Measurements from ENCODE around the gene ATPAF2. TPM values are rescaled to one million over a fixed set of nuclear protein-coding genes. Genes with fewer than 3 reads are reported as not detected.

Gene ATPAF2
- total and polyA plus RNA-seq, 10 of the 15 experiments (the other 5 are each of a cell fraction or from before 2014, with no cell fraction given), result 6.5 to 33.0 (median 26.5) TPM

- DNase-seq (ENCODE audit: low read depth, low spot score) (peak; percentile 67), ATAC-seq (peak; percentile 89), FAIRE-seq (peak; percentile 81)
- H3K79me2 ChIP-seq (ENCODE audit: control insufficient read depth, insufficient read depth, low read length), result peaks cover 15% of the 10 kb centered on the region
- in situ Hi-C loops (cut with MboI), result loop anchor here (5.0 kb wide), 3 partner anchors 141 to 356 kb away; no protein-coding TSS in a partner anchor
- CTCF ChIA-PET, result interaction anchor here (0.6 to 5.2 kb wide), 41 partner anchors 8 to 537 kb away, joined by 3 to 73 read pairs (median 5); partner anchors contain the start of gene RAI1
- no TSS peak for BruUV-seq (replicated peaks)
- RAD21 ChIA-PET (ENCODE audit: unreplicated experiment), result interaction anchor here (0.5 to 3.2 kb wide), 30 partner anchors 8 to 392 kb away, joined by 3 to 14 read pairs (median 5); partner anchors contain the start of genes DRC3, DRG2, LLGL1 and SREBF1
- peaks cover 16% of the 10 kb centered on the region for H3K4me1 ChIP-seq (ENCODE audit: control insufficient read depth, insufficient read depth, low read length)
- H2AFZ ChIP-seq (ENCODE audit: control insufficient read depth, low read depth, low read length), result no peak overlapping the region
- POLR2A ChIA-PET, result interaction anchor here (1.0 to 1.5 kb wide), 4 partner anchors 61 to 351 kb away, joined by 3 to 8 read pairs (median 3); partner anchors contain the start of genes DRC3 and TOM1L2
- no peak overlapping the region for H3K9ac ChIP-seq (ENCODE audit: control insufficient read depth, insufficient read depth, low read length)
- no peaks in the 10 kb centered on the region for H3K9me3 ChIP-seq (replicated peaks; ENCODE audit: control insufficient read depth, insufficient read depth, low read length)
- H4K20me1 ChIP-seq (ENCODE audit: control insufficient read depth, insufficient read depth), result no peaks in the 10 kb centered on the region
- no peak overlapping the region for H3K4me2 ChIP-seq (ENCODE audit: control insufficient read depth, insufficient read depth)
- H3K36me3 ChIP-seq (ENCODE audit: control insufficient read depth in 2 of 2, insufficient read depth in 2 of 2, low read length in 1 of 2), result no peaks in the 10 kb centered on the region
- intact Hi-C loops (cut with micrococcal nuclease; ENCODE audit: unreplicated experiment), result loop anchor here (1.0 to 2.0 kb wide), 3 partner anchors 48 to 351 kb away; no protein-coding TSS in a partner anchor
- no peak overlapping the region for H3K27ac ChIP-seq (ENCODE audit: control insufficient read depth, insufficient read depth)
- no peak overlapping the region for H3K4me3 ChIP-seq
- 4% methylated on average over 5 of the region's 5 CpGs for WGBS (ENCODE audit: insufficient coverage, insufficient replicate concordance, low lambda C conversion rate, missing lambda C conversion rate)
- SMC1A ChIA-PET (ENCODE audit: uncharacterized antibody, unreplicated experiment), result interaction anchor here (0.6 to 3.5 kb wide), 25 partner anchors 9 to 436 kb away, joined by 3 to 21 read pairs (median 5); partner anchors contain the start of genes DRC3 and TOM1L2
- no peaks in the 10 kb centered on the region for H3K27me3 ChIP-seq (replicated peaks in 1 of 2; ENCODE audit: control insufficient read depth in 2 of 2, insufficient read depth in 2 of 2, low read length in 1 of 2)
- TF ChIP-seq SMAD1 (IDR thresholded peaks at IDR 0.05; ENCODE audit: low read depth, partially characterized antibody) (no peak), PAX5 (IDR thresholded peaks at IDR 0.05; ENCODE audit: borderline replicate concordance, low read depth, low read length) (0 out of 2 replicates have a peak, but pooled peaks have one; percentile 15), HDGF (IDR thresholded peaks at IDR 0.05) (no peak), SMC3 (IDR thresholded peaks at IDR 0.05; ENCODE audit: borderline replicate concordance, low read length) (peak; percentile 83), SMARCA5 (IDR thresholded peaks at IDR 0.05) (no peak), CTCF (IDR thresholded peaks at IDR 0.05 in 2 of 3, conservative IDR thresholded peaks at IDR 0.05 in 1 of 3; ENCODE audit: control insufficient read depth in 2 of 3, extremely low read depth in 1 of 3, insufficient read depth in 1 of 3, low read depth in 3 of 3, low read length in 3 of 3) (peak; percentile 35 to 92 (median 62); a peak in 5 of 6 replicates), ETV6 (conservative IDR thresholded peaks at IDR 0.05 in 1 of 2, IDR thresholded peaks at IDR 0.05 in 1 of 2; ENCODE audit: borderline replicate concordance in 1 of 2, low read depth in 1 of 2) (peak in 1 of 2 experiments; percentile 18; a peak in 1 of 4 replicates), MTA3 (IDR thresholded peaks at IDR 0.05; ENCODE audit: borderline replicate concordance, low read length) (no peak), POLR2AphosphoS2 (IDR thresholded peaks at IDR 0.05; ENCODE audit: low read depth, low read length) (no peak), STAT3 (IDR thresholded peaks at IDR 0.05; ENCODE audit: low read depth, low read length) (no peak), ATF2 (IDR thresholded peaks at IDR 0.05; ENCODE audit: low read length) (no peak), PML (IDR thresholded peaks at IDR 0.05; ENCODE audit: low read length) (no peak), SPI1 (IDR thresholded peaks at IDR 0.05; ENCODE audit: borderline replicate concordance, insufficient read depth, low read depth, low read length) (peak; percentile 86), POLR2AphosphoS5 (IDR thresholded peaks at IDR 0.05; ENCODE audit: low read length) (no peak), IKZF1 (conservative IDR thresholded peaks at IDR 0.05) (peak; percentile 73; the same call in 1 of the 2 replicates), SRF (IDR thresholded peaks at IDR 0.05; ENCODE audit: low read depth in 2 of 2, low read length in 2 of 2) (no peak), YY1 (IDR thresholded peaks at IDR 0.05; ENCODE audit: low read depth, low read length) (peak; percentile 78)
Measured at GRCh38 chr17:18033442-18034099, 5.4 kb downstream of the ATPAF2 start.
